GM10266 (cell line): ENCODE data around the gene CDKN2C.

ENCODE experiments used
- DNase-seq: peaks from one replicate; pipeline ENCODE4 v3.0.0; 2012; ENCODE audit errors: extremely low spot score
- TF ChIP-seq, protein P1 (sequence below): IDR thresholded peaks from 2 replicates; pipeline ENCODE4 v1.5.1; 2012; ENCODE audit warnings: mild to moderate bottlenecking, low read depth; ENCODE audit not compliant: control insufficient read depth, insufficient read depth; ENCODE audit errors: missing control alignments

The CDKN2C gene

DNA sequence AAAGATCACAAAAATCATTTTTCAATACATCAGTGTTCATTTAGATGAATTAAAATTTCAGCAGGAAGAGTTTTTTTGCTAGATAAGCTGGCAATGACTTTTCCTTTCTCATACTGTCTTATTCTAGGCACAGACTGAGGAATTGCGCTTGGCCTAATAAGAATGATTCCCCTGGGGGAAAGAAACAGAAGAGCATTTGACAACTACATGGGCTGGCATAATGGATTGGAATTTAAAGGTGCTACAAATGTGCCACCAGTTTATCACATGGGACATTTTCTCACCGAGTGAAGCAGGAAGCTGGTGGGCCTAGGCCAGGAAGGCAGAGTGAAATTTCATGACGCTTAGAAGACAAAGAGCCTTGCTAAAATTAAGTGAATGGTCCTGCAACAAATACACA is 39.3 kb downstream of the CDKN2C start:
- TF ChIP-seq, protein P1, sequence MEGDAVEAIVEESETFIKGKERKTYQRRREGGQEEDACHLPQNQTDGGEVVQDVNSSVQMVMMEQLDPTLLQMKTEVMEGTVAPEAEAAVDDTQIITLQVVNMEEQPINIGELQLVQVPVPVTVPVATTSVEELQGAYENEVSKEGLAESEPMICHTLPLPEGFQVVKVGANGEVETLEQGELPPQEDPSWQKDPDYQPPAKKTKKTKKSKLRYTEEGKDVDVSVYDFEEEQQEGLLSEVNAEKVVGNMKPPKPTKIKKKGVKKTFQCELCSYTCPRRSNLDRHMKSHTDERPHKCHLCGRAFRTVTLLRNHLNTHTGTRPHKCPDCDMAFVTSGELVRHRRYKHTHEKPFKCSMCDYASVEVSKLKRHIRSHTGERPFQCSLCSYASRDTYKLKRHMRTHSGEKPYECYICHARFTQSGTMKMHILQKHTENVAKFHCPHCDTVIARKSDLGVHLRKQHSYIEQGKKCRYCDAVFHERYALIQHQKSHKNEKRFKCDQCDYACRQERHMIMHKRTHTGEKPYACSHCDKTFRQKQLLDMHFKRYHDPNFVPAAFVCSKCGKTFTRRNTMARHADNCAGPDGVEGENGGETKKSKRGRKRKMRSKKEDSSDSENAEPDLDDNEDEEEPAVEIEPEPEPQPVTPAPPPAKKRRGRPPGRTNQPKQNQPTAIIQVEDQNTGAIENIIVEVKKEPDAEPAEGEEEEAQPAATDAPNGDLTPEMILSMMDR = no peak
- DNase-seq = no peak

DNA sequence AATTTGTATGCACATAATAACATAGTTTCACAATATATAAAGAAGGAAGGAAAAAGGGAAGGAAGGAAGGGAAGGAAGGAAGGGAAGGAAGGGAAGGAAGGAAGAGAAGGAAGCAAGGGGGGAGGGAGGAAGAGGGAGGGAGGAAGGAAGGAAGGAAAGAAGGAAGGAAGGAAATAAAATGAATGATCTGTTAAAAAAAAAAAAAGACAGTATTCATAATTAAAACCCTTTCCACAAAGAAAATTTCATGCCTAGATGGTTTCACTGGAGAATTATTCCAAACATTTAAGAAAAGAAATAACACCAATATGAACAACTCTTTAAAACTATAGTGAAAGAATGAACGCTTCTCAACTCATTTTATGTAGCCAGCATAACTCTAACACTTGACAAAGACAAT is 44.8 kb downstream of the CDKN2C start:
- TF ChIP-seq, protein P1 = no peak
- no peak for DNase-seq

DNA sequence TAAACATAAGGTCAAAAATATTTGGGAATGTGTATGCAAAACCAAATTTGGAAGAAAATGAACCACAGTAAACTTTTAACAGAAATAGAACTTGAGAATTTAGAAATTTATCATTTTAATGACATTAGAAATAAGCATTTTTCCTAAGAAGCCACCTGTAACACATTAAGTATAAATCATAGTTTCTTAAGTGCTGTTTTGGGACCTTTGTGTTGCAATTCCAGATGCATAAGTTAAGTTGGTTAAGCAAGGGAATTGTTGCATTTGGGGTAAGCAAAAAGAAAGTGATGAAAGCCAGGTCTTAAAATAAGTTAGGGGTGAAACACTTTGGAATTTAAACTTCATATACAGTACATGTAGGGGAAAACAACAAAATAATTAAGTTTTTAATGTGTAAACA is 49.8 kb downstream of the CDKN2C start:
- no peak for DNase-seq
- TF ChIP-seq, protein P1 = no peak
